Neural cell (in vitro differentiated cells): ENCODE data around the gene AFF2.

Experiments
- CTCF ChIP-seq: fragments of 450-650 bp; IDR thresholded peaks from 2 replicates; pipeline ENCODE4 v1.5.1; 2014; ENCODE audit warnings: antibody characterized with exemption, mild to moderate bottlenecking, moderate library complexity; ENCODE audit not compliant: poor library complexity, severe bottlenecking
- EP300 ChIP-seq: fragments of 450-650 bp; conservative IDR thresholded peaks from 2 replicates; pipeline ENCODE4 v1.6.1; 2014; ENCODE audit warnings: antibody characterized with exemption, mild to moderate bottlenecking, moderate library complexity; ENCODE audit not compliant: poor library complexity, severe bottlenecking
- EZH2 ChIP-seq: fragments of 200-600, 300-800 bp; shearing (Covaris generic), sonication (generic); IDR thresholded peaks from 2 replicates; pipeline ENCODE4 v1.6.1; 2014; ENCODE audit warnings: antibody characterized with exemption, low read length, borderline replicate concordance, mild to moderate bottlenecking; ENCODE audit not compliant: insufficient read depth, poor library complexity, severe bottlenecking
- MXI1 ChIP-seq: fragments of 450-650 bp; conservative IDR thresholded peaks from 2 replicates; pipeline ENCODE4 v1.6.1; 2014; ENCODE audit warnings: antibody characterized with exemption, mild to moderate bottlenecking; ENCODE audit not compliant: poor library complexity, severe bottlenecking
- POLR2AphosphoS5 ChIP-seq: IDR thresholded peaks from 2 replicates; pipeline ENCODE4 v1.6.1; 2012
- RAD21 ChIP-seq: fragments of 450-650 bp; conservative IDR thresholded peaks from 2 replicates; pipeline ENCODE4 v1.6.1; 2014; ENCODE audit warnings: antibody characterized with exemption, mild to moderate bottlenecking, moderate library complexity
- SMC3 ChIP-seq: fragments of 450-650 bp; conservative IDR thresholded peaks from 2 replicates; pipeline ENCODE4 v1.6.1; 2014; ENCODE audit warnings: antibody characterized with exemption, mild to moderate bottlenecking, moderate library complexity; ENCODE audit not compliant: poor library complexity
- TAF1 ChIP-seq: IDR thresholded peaks from 2 replicates; pipeline ENCODE4 v1.6.1; 2012; ENCODE audit warnings: low read depth
- TF ChIP-seq, protein P1 (sequence below): IDR thresholded peaks from 2 replicates; pipeline ENCODE4 v1.6.1; 2012; ENCODE audit warnings: borderline replicate concordance

DNA sequence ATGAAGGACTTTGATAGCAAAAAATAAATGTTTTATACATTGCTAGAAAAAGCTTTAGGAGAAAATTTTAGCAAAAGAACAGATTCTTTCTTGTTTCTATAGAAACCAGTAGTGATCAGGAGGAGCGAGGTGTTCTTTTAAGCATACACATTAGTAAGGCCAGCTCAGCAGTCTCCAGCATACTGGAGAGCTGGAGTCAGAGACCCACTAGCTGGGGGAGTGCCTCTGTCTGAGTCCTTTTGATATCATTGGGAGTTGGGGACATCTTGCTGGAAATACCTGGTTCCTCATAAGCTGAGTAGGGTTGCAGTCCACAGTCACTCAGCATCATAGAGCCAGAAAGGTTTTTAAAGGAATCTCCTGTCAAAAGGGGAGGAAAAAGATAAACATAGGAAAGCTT, 67.4 kb downstream of the AFF2 start:
- TF ChIP-seq EP300 (no peak), CTCF (no peak), TAF1 (no peak), EZH2 (no peak), SMC3 (no peak), POLR2AphosphoS5 (no peak), RAD21 (no peak), MXI1 (no peak)
- TF ChIP-seq, protein P1, sequence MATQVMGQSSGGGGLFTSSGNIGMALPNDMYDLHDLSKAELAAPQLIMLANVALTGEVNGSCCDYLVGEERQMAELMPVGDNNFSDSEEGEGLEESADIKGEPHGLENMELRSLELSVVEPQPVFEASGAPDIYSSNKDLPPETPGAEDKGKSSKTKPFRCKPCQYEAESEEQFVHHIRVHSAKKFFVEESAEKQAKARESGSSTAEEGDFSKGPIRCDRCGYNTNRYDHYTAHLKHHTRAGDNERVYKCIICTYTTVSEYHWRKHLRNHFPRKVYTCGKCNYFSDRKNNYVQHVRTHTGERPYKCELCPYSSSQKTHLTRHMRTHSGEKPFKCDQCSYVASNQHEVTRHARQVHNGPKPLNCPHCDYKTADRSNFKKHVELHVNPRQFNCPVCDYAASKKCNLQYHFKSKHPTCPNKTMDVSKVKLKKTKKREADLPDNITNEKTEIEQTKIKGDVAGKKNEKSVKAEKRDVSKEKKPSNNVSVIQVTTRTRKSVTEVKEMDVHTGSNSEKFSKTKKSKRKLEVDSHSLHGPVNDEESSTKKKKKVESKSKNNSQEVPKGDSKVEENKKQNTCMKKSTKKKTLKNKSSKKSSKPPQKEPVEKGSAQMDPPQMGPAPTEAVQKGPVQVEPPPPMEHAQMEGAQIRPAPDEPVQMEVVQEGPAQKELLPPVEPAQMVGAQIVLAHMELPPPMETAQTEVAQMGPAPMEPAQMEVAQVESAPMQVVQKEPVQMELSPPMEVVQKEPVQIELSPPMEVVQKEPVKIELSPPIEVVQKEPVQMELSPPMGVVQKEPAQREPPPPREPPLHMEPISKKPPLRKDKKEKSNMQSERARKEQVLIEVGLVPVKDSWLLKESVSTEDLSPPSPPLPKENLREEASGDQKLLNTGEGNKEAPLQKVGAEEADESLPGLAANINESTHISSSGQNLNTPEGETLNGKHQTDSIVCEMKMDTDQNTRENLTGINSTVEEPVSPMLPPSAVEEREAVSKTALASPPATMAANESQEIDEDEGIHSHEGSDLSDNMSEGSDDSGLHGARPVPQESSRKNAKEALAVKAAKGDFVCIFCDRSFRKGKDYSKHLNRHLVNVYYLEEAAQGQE = no peak
